Ovary (tissue), 3 donors: ENCODE measurements around the gene RALB.

Experiments used
- CTCF ChIP-seq, 3 donors: fragments of 450-650 bp in 2 of 3; fragments of 200-600 bp in 1 of 3; IDR thresholded peaks; one replicate each; pipeline versions ENCODE4 v1.5.1 to v1.8.0; 2016 to 2022; ENCODE audit warnings: antibody characterized with exemption in 3 of 3, mild to moderate bottlenecking in 1 of 3
- EP300 ChIP-seq: sonication (generic); formaldehyde crosslinking; IDR thresholded peaks from one replicate; pipeline ENCODE4 v1.6.1; 2017; ENCODE audit warnings: antibody characterized with exemption
- POLR2A ChIP-seq: fragments of 450-650 bp; IDR thresholded peaks from one replicate; pipeline ENCODE4 v1.6.1; 2017; ENCODE audit warnings: antibody characterized with exemption, mild to moderate bottlenecking, moderate library complexity
- donor health status: DM: no; HTN: no; CAD: no.

GRCh38 chr2:120312860-120313694, 60.4 kb downstream of the RALB start:
- TF ChIP-seq POLR2A = peak; percentile 19
- TF ChIP-seq CTCF (IDR thresholded peaks at IDR 0.05) = peak; percentile 75 to 87 (median 86)
- no peak for TF ChIP-seq EP300
